OCI-LY1 (cell line): Measurements from ENCODE around the gene ST8SIA2.

Experiments
- H2AFZ ChIP-seq: fragments of 200-600 bp; sonication (generic), shearing (Covaris generic); 2 replicates; pipeline ENCODE4 v1.6.0; 2014; ENCODE audit warnings: antibody characterized with exemption, mild to moderate bottlenecking, low read length
- H3F3A ChIP-seq: fragments of 200-600 bp; sonication (generic), shearing (Covaris generic); 2 replicates; pipeline ENCODE4 v1.6.0; 2014; ENCODE audit warnings: mild to moderate bottlenecking, antibody characterized with exemption, low read length, moderate library complexity; ENCODE audit not compliant: insufficient read depth
- H3K27ac ChIP-seq: fragments of 200-600 bp; sonication (generic); 2 replicates; pipeline ENCODE4 v1.5.1; 2014; ENCODE audit warnings: low read length, mixed run types, mild to moderate bottlenecking, low read depth; ENCODE audit not compliant: poor library complexity, severe bottlenecking
- H3K27me3 ChIP-seq: fragments of 200-600 bp; sonication (generic); 2 replicates; pipeline ENCODE4 v1.6.0; 2014; ENCODE audit warnings: antibody characterized with exemption, mild to moderate bottlenecking, low read length, moderate library complexity; ENCODE audit not compliant: insufficient read depth
- H3K36me3 ChIP-seq: fragments of 200-600 bp; sonication (generic); 2 replicates; pipeline ENCODE4 v1.6.1; 2014; ENCODE audit warnings: mild to moderate bottlenecking, antibody characterized with exemption, low read length, moderate library complexity, mixed read lengths; ENCODE audit not compliant: insufficient read depth
- H3K4me1 ChIP-seq: fragments of 200-600 bp; sonication (generic); 2 replicates; pipeline ENCODE4 v1.5.1; 2014; ENCODE audit warnings: mild to moderate bottlenecking, low read length, moderate library complexity; ENCODE audit not compliant: insufficient read depth, severe bottlenecking
- H3K4me2 ChIP-seq: fragments of 200-600 bp; sonication (generic), shearing (Covaris generic); 2 replicates; pipeline ENCODE4 v1.6.1; 2014; ENCODE audit warnings: low read length
- H3K4me3 ChIP-seq: fragments of 200-600 bp; sonication (generic); 2 replicates; pipeline ENCODE4 v1.5.1; 2014; ENCODE audit warnings: low read length, low read depth, mild to moderate bottlenecking, mixed read lengths; ENCODE audit not compliant: poor library complexity, severe bottlenecking
- H3K79me2 ChIP-seq: fragments of 200-600 bp; shearing (Covaris generic); 2 replicates; pipeline ENCODE4 v1.6.1; 2016; ENCODE audit warnings: mixed run types, low read length, mixed read lengths; ENCODE audit not compliant: insufficient read depth
- H3K9ac ChIP-seq: fragments of 200-600 bp; sonication (generic), shearing (Covaris generic); 2 replicates; pipeline ENCODE4 v1.6.1; 2014; ENCODE audit warnings: mild to moderate bottlenecking, low read length, mixed read lengths
- H3K9me2 ChIP-seq: fragments of 200-600 bp; sonication (generic), shearing (Covaris generic); 2 replicates; pipeline ENCODE4 v1.6.1; 2014; ENCODE audit warnings: low read depth, mild to moderate bottlenecking, low read length, mixed read lengths
- H3K9me3 ChIP-seq: fragments of 200-600 bp; shearing (Covaris generic); 2 replicates; pipeline ENCODE4 v1.6.1; 2014; ENCODE audit warnings: low read length, mixed read lengths
- H4K20me1 ChIP-seq: fragments of 200-600 bp; sonication (generic), shearing (Covaris generic); 2 replicates; pipeline ENCODE4 v1.6.0; 2016; ENCODE audit warnings: mild to moderate bottlenecking, low read length; ENCODE audit not compliant: insufficient read depth
- CTCF ChIP-seq: fragments of 200-600 bp; sonication (generic), shearing (Covaris generic); IDR thresholded peaks from 2 replicates; pipeline ENCODE4 v1.5.1; 2017; ENCODE audit warnings: mild to moderate bottlenecking, antibody characterized with exemption, low read length, moderate library complexity, mixed read lengths
- EZH2 ChIP-seq: fragments of 200-600 bp; sonication (generic), shearing (Covaris generic); IDR thresholded peaks from 2 replicates; pipeline ENCODE4 v1.8.0; 2017; ENCODE audit warnings: borderline replicate concordance, mixed run types, mild to moderate bottlenecking, antibody characterized with exemption, low read length, moderate library complexity, mixed read lengths

The ST8SIA2 gene

DNA sequence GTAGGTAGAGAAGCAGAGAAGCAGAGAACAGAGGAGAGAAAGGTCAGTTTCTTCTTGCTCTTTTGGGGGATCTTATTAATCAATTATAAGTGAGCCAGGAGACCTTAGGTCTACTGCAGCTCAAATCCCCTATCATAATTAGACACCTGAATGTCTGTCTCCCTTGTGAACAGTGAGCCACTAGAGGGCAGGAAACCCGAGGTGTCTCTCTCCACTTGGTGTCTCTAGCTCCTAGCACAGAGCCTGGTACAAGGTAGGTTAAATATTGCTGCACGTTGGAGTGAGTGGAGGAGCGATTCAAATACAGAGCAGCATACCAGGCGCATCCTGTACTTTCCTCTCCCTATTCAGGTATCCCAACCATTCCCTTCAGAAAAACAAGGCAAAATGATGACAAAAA, 2.0 kb upstream of the ST8SIA2 start:
- Histone ChIP-seq H3F3A (no peaks in the 10 kb centered on the region), H3K36me3 (no peaks in the 10 kb centered on the region), H3K79me2 (no peaks in the 10 kb centered on the region), H3K27ac (no peak overlapping the region), H3K4me1 (no peaks in the 10 kb centered on the region), H3K4me3 (no peak overlapping the region), H2AFZ (no peak overlapping the region), H3K27me3 (no peaks in the 10 kb centered on the region; the same call in 1 of the 2 replicates), H3K9me3 (no peaks in the 10 kb centered on the region), H3K9ac (no peak overlapping the region), H4K20me1 (no peaks in the 10 kb centered on the region), H3K4me2 (no peak overlapping the region), H3K9me2 (no peaks in the 10 kb centered on the region)
- TF ChIP-seq EZH2 (no peak), CTCF (peak; percentile 44; the same call in 1 of the 2 replicates)

- no peak overlapping the region for H3K4me2 ChIP-seq
- H2AFZ ChIP-seq = no peak overlapping the region
- H4K20me1 ChIP-seq = no peaks in the 10 kb centered on the region
- no peak overlapping the region for H3K9ac ChIP-seq
- H3K4me1 ChIP-seq = no peaks in the 10 kb centered on the region
- no peak overlapping the region for H3K4me3 ChIP-seq
- H3K79me2 ChIP-seq = no peaks in the 10 kb centered on the region
- H3K9me2 ChIP-seq = no peaks in the 10 kb centered on the region
- H3K27ac ChIP-seq = no peak overlapping the region
- TF ChIP-seq EZH2 (no peak), CTCF (no peak)
- no peaks in the 10 kb centered on the region for H3K9me3 ChIP-seq
- H3K36me3 ChIP-seq = no peaks in the 10 kb centered on the region
- no peaks in the 10 kb centered on the region; the same call in 1 of the 2 replicates for H3K27me3 ChIP-seq
- no peaks in the 10 kb centered on the region for H3F3A ChIP-seq
Observed at GRCh38 chr15:92392462-92392861, 1.2 kb upstream of the ST8SIA2 start.

DNA sequence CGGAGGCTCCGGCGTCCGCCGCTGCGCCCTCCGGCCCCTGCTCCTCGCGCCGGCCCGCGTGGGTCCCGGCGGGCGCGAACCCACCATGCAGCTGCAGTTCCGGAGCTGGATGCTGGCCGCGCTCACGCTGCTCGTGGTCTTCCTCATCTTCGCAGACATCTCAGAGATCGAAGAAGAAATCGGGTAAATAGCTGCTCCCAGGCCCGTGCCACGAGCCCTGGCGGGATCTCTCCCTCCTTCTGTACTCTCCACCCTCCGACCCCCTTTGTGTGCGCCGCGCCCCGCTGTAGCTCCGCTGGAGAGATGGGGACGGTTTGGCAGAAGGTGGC, 263 bp downstream of the ST8SIA2 start:
- H3K27me3 ChIP-seq = no peaks in the 10 kb centered on the region; the same call in 1 of the 2 replicates
- no peak overlapping the region for H3K4me3 ChIP-seq
- no peaks in the 10 kb centered on the region for H3K79me2 ChIP-seq
- H3K9ac ChIP-seq = no peak overlapping the region
- H3K9me3 ChIP-seq = no peaks in the 10 kb centered on the region
- no peaks in the 10 kb centered on the region for H3K4me1 ChIP-seq
- no peak for TF ChIP-seq EZH2
- TF ChIP-seq CTCF = no peak
- no peak overlapping the region for H3K27ac ChIP-seq
- no peaks in the 10 kb centered on the region for H4K20me1 ChIP-seq
- no peak overlapping the region for H3K4me2 ChIP-seq
- H3K36me3 ChIP-seq = no peaks in the 10 kb centered on the region
- no peaks in the 10 kb centered on the region for H3K9me2 ChIP-seq
- H2AFZ ChIP-seq = no peak overlapping the region
- H3F3A ChIP-seq = no peaks in the 10 kb centered on the region
